Keratinocyte (primary cell): ENCODE results near the gene CA12.

Source experiments
- CTCF ChIP-seq, 3 experiments: IDR thresholded peaks in 1 of 3; conservative IDR thresholded peaks in 1 of 3; optimal IDR thresholded peaks in 1 of 3; 2 replicates in 2 of 3; 3 replicates in 1 of 3; pipeline versions ENCODE3 to v1.5.1; 2011; ENCODE audit warnings: low read length in 3 of 3, mild to moderate bottlenecking in 3 of 3, moderate library complexity in 2 of 3, control low read depth in 1 of 3, inconsistent platforms in 1 of 3; ENCODE audit not compliant: insufficient read depth in 2 of 3; ENCODE audit errors: extremely low read depth in 1 of 3
- EZH2 ChIP-seq: IDR thresholded peaks from one replicate; pipeline ENCODE4 v1.6.1; 2012; ENCODE audit warnings: inconsistent platforms, mild to moderate bottlenecking, low read length, moderate library complexity

DNA sequence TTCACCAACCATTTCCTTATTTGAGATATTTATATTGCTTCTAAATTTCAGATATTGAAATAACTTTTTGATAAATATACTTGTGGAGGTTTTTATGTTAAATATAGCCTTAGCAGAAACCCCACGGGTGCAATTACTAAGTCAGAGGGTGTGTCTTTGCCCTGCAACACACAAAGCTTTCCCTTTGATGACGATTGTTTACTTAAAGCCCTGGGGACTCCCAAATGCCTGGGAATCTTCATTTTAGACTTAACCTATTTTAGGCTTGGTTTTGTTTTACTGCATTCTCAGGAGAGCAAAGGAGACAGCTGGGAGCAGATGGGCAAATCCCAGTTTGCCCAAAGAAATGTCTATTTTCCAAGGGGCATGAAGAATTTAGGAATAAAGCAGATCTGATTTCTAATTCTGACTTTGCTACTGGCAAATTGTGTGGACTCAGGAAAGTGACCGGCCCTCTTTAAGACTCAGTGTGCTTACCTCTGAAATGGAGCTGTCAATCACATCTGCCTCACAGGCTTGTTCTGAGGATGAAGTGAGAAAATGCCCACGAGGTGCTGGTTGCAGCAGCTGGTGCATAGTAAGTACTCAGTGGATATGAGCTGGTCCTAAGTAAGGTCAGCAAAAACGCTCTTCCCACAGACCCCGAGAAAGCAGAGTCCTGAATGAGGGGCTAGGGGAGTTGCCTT lies 49.3 kb upstream of the CA12 start:
- TF ChIP-seq CTCF (optimal IDR thresholded peaks at IDR 0.05 in 1 of 3, IDR thresholded peaks at IDR 0.05 in 1 of 3, conservative IDR thresholded peaks at IDR 0.05 in 1 of 3; ENCODE audit: extremely low read depth in 1 of 3, insufficient read depth in 2 of 3, low read length in 3 of 3) (no peak), EZH2 (no peak)
